HG02943 (cell line): Measurements from ENCODE around the gene ZBTB20.

Experiments
- ATAC-seq: cut with Tn5 transposase; IDR thresholded peaks from one replicate; pipeline ENCODE4 v1.9.1; 2021; ENCODE audit warnings: mild to moderate bottlenecking, low read depth, moderate library complexity; ENCODE audit not compliant: unreplicated experiment

The ZBTB20 gene

DNA sequence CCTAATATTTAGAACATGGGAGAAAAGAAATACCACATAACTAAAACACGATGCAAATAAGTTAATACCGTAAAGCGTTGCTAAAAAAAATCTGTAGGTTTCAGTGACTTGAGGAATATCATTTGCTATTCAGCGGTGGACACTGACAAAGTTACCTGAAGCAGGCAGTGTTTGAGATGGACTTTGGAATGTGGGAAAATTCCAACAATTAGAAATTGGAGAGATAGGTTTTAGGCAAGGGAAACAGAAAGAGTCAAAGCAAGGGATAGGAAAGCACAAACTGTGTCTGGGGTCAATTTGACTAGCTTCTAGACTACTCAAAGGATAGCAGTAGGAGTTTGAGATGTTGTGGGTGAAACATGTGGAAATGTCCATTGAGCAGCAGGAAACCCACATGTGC is 680.3 kb downstream of the ZBTB20 start:
- no peak for ATAC-seq

DNA sequence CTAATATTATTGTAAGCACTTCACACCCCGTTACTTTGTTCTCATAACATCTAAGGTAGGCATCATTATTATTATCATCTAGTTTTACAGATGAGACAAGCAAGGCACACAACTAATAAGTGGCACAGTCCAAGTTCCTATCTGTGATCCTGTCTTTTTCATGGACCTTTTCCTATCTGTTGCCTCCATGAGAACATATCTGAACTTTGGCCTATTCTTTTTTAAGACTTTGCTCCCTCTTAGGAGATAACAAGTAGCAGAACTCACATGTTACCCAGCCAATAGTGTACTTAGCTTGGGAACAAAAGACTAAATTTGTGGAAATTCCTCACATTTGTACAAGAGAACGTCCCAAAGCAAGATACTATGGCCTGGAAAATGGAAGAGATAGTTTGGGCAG is 680.8 kb downstream of the ZBTB20 start:
- ATAC-seq, result no peak

DNA sequence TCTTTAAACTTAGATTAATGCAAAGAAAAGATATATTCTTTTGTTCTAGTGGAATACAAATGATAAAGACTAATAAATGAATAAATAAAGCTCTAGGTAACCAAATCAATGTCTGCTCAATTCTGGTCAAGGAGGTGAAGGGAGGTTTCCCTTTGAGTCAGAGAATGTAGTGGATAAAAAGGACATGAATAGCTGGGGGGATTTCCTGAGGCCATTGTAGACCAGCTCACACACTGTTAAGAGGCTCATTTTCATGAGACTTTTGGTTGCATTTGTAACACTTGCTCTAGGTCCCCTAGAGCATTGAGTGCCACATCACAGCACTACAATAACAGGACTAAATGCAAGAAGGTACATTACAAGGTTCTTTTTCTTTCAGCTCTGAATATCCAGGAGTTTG is 682.5 kb downstream of the ZBTB20 start:
- ATAC-seq, result peak; percentile 78

DNA sequence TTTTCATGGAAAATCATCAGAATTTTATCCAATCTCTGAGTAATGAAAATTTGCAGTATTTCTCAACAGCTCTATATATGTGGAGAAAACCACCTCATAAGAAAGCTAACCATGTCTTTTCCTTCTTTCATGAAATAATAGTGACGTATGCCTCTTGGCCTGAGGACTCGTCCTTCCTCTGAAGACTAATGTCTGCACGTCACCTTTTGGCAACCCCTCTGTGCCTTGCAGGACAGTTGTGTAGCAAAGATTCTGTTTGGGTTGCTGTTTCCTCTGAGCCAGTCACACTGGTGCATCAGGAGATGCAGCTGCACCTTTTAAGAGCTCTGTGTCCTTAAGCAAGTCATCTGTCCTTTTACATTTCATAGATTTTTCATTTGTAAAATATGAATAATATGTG is 684.3 kb downstream of the ZBTB20 start:
- ATAC-seq, result no peak

DNA sequence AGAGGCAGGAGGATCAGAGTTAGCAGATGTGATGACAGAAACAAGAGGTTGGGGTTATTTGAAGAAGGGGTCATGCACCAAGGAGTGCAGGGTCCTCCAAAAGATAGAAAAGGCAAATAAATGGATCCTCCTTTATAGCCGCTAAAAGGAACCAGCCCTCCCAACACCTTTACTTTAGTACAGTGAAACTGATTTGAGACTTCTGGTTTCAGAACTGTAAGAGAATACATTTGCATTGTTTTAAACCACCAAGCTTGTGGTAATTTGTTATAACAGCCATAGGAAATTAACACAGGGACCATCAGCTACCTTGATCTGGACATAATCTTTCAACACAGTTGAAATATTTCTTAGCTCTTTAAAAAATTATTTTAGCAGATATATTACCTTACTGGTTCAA is 686.6 kb downstream of the ZBTB20 start:
- ATAC-seq, result no peak

DNA sequence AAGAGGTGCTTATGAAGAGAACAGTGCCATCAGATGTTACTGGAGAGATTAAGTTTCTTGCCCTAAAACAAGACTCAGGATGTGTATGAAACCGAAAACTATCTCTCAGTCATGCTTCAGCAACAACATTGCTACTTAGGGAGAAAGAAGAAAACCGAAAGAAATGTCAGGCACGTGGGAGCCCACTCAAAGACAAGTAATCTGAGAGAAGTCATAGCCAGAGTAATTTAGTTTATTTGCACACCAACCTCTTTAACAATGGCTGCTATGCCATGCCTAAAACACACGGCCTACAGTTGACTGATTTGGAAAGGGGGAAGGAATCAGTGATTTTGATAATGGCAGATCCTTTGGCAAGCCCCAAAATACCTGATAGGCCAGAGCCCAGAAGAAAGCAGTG is 690.3 kb downstream of the ZBTB20 start:
- peak; percentile 56 for ATAC-seq

DNA sequence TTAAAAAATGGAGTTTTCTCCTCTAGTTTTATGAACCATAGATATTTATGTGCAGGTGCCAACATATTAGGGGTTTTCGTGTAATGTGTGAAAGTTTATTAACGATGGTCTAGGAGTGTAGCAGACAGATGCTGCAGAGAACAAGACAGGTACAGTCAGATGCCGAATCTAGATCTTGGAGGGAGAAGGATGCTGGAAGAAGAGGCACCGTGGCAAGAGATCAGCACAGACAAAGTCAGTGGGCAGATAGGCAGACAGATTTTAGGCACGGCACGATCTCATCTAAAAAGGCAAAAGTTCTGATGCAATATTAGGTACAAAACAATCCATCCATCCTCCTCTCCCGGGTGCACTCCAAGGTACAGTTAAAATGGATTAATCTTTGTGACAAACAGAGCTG is 691.7 kb downstream of the ZBTB20 start:
- no peak for ATAC-seq

DNA sequence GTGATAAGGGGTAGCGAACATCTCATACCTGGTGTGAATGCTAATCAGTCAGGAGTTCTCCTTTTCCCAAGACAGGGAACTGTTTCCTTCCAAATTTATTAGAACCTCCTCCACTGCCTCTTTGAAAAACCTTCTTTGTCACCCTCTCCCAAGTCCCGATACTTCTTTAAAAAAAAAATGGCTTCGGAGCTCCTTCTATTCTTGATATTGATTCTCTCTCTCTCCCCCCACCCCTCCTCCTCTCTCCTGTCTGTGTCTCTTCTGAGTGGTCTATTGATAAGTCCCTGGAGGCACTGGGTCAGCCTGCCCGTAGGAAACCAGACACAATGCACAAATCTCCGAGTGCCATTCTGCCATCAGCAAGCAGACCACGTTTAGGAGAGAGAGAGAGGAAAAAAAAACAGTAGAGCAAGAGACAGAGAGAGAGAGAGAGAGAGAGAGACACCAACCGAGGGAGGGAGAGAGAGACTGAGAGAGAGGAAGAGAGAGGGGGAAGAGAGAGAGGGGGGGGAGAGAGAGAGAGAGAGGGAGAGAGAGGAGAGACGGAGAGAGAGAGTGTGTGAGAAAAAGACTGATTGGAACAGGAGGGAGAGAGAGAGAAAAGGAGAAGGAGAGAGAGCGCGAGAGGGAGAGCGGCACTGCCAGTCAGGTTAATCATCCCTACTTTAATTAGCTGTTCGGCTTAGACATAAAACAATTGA is 692.4 kb downstream of the ZBTB20 start:
- no peak for ATAC-seq

DNA sequence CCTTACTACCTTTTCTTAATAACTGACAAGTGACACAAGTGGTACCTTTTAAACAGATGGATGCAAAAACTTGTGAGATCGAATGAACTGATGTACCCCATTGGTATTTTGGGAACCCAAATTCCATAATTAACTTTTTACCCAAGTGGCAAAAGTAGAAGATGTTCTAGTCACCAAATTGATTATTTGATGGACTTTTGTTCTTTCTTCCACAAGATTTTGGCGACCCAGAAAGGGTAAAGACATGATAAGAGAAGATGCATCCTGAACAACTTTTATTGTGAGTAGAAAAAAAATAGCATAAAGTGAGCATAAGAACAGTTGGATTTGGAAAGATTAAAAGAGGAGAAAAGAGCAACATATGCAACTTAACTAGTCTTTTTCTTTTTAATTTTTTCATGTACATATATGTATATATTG is 693.7 kb downstream of the ZBTB20 start:
- no peak for ATAC-seq

DNA sequence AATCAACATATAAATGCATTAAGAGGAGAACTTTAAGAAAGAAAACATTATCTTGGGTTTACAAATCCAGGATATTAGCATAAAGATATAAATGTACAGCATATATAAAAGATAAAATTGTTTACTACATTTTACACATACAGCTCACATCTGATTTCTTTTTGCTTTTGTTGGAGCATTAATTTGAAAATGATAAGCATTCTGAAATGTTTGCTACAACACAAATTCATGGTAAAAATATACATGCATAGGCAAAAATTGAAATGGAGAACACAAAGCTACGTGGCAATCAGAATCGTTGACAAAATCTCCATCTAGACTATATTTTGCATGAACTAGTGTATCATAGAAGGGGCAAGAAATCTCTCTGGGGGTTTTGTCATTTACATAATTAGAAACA is 694.2 kb downstream of the ZBTB20 start:
- no peak for ATAC-seq

DNA sequence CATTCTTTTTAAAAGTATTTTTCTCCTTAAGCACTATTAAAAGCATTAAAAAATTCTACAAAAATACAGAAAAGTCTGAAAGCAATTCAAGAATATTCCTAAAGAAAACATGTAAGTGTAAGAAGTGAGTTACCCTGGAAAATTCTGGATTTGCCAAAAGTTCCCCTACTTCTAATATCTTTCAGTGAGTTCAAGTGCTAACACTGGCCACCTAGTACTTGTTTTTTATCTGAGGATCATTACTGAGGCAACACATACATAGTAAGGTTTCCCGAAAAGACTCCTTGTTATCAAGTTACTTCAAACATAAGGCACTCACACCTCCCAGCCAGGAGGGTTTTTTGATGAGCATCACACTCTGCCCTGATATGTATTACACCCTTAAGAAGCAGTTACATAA is 694.8 kb downstream of the ZBTB20 start:
- ATAC-seq, result no peak

DNA sequence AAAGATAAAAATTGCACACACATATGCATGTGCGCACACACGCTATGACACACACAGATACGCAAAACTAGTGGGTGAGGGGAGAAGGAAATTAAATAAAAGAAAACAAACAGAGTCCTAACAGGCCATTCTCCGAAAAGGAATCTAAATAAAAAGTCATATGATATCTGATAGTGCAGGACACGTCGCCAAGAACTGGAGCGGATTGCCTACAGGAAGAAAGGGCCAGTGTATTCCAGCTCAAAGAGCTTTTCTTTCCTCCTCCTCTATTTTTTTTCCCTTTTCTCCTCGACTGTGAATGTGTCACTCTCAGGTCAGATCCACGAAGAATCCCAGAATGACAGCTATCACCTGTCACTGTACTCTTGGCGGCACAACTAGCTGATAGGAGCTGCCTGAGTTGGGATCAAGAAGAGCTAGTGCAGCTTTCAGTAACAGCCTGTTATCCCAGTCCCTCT is 695.5 kb downstream of the ZBTB20 start:
- ATAC-seq, result no peak

DNA sequence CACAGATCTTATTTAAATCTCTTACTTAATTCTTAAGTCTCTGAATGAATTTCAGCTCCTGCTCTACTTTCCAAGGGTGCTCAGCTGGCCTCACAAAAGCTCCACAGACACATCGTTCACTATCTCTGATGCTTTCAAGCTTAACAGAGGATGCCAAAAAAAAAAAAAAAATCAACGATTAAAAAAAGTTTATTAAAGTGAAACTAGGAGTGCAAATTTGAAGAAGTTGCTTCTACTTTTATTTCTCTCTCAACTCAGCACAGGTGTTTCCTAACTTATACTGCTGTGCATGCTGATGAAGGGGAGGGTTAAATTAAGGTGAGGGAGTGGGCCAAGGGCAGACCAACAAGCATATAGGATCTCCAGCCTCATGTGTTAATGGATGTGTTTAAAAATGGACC is 696.0 kb downstream of the ZBTB20 start:
- no peak for ATAC-seq

DNA sequence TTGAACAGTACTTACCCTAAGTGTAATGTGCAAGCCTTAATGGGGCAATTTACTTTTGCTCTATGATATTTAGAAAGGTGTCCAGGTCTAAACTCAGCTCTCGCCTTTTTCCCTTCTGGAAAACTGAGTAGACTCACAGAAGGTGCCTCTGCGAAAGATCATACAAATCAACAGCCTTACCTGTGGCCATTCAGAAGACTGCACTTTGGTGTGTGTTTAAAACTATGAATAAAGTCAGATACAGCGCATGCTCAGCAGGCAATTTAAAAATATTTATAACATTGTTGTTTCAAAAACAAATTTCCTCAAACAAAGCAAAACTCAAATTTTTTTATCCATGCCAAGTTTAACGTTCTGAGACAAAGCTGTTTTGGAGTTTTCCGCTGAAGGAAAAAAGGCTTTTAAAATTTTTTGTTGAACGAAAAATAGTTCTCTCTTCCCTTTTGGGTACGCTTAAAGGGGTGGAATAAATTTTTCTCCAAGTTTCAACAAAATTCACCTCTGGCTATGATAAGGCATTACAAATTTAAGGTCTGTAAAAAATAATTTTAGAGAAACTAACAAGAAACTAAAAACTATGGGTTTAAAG is 697.0 kb downstream of the ZBTB20 start:
- ATAC-seq, result no peak

DNA sequence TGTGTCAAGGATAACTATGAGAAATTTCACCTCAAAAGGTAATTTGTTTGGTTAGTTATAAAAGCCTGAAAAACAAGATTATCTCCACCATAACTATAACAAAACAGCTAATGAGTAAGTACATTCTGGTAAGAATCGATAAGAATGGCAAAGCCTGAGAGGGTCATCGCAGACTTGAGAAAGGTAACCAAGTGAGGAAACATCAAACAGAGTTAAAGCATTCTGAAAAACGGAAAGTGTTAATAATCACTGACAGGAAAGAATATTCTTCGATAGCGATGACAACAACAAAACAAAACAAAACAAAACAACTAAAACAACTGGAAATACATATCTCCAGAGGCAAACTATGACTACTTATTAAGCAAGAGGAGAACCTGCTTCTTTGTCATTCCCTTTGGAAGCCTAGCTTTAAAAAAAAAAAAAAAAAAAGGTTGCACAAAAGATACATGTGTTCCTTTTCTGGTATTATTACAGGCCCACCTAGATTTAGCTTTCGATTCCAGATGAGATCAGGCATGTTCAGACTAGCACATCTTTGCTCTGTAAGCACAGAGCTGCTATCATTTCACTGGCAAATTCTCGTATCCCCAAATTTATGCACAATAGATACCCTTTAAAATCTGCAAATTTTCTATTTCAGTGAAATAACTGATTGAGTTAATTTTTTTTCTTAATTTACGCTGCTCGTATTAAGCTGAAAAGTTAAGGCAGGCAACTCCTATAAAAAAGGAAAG is 697.6 kb downstream of the ZBTB20 start:
- ATAC-seq, result peak; percentile 35

DNA sequence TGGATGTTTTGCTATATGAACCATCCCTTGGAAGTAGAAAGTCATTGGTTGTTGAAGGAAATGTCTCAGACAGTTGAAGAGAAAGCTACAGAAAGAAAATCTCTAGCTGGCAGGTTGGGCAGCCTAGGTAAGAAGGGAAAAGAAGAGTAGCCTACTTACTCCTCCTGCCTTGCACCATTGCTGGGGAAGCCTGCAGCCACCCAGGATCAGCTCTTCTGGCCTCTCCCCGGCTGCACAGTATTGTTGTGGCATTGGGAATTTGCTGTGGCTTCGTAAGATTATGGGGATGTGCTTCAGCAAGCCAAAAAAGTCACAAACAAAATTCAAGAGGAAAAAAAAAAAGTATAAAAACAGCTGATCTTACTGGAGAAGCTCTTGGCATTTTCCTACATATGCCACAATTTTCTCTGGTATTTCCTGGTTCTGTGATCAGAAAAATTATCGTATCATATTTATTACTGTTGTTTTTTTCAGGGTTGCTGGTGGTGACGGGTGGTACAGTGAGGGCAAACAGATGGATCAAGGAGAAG is 699.1 kb downstream of the ZBTB20 start:
- no peak for ATAC-seq

DNA sequence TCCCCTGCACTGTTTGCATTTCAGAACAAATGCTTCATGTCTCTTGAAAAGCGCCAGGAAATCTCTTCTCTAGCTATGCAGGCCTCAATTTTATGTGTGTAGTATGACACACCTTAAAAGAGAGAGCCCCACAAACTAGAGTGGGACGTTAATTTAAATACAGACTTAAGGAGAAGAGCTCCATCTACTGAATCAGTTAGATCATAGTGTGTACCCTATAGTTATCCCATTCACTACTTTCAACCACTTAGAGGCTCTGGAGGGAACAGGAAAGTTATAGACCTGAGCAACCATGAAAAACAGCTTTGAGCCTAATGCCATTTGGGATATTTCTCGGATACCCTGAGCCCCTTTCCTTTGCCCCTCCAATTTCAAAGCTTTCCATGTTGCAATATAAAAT is 699.5 kb downstream of the ZBTB20 start:
- ATAC-seq, result no peak

DNA sequence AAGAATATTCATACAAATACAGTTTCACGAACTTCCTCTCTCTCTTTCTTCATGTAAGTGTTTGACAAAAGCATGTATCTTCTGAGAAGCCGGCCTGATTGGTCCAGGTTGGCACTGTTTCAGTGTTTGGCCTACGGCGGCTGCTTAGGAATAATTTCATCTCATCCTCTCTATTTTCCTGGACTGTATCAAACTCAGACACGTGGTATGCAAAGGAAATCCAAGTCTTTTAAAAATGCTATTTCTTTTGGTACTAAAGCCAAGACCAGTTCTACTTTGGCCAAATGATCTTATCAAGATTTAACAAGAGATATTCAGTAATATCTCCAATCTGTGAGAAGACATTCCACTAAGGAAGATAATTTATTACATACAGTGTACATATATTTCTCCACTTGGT is 700.5 kb downstream of the ZBTB20 start:
- no peak for ATAC-seq

DNA sequence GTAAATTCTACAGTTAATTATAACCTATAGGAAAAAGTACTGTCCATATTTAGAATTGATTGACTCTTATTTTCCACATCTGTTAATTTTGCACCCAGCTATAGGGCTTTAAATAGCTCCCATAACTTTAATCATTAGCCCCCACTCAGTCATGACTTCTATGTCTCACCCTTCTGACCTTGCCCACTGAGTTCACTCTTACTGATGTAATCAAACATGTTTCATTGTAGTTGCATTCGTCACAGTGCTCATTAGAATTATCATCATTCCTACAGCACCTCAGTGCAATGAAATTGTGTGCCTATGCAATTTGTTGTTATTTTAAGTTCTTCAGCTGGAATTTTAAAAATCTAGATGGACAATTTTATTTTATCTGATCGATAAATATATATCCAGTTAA is 701.9 kb downstream of the ZBTB20 start:
- no peak for ATAC-seq

DNA sequence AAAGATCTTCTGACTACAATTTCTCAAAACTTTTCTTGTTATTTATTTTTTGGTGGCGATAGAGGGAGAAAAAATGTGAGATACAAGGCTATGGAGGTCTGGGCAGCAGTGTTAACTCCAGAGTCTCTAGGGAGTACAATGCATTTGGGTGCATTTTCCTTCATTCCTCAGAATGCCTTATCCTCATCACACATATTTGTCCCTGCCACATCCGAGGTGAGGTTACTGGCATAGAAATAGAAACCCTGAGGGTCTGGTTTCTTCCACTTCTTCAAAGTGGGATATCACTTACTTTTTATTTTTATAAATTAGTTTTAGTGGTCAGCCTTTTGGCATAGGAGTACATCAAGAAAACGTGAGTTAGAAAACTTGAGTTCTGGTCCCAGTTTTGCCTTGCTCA is 702.9 kb downstream of the ZBTB20 start:
- ATAC-seq, result no peak

DNA sequence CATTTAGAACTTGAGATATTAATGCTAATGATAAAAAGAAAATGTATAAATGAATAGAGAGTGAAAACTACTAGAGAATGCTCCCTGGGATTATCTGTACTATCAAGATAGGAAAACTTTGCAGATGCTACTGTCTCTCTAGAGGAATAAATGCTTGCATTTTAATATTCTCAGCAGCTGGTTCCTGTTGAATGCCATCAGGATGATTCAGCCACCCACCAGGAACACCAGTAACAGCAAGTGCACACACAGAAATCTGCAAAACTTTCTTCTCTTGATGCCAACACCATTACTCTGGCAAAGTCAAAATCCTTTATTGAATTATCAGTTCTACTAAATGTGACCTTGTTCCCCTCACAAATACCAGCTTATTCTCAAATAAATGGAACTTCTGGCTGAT is 704.8 kb downstream of the ZBTB20 start:
- ATAC-seq, result no peak

DNA sequence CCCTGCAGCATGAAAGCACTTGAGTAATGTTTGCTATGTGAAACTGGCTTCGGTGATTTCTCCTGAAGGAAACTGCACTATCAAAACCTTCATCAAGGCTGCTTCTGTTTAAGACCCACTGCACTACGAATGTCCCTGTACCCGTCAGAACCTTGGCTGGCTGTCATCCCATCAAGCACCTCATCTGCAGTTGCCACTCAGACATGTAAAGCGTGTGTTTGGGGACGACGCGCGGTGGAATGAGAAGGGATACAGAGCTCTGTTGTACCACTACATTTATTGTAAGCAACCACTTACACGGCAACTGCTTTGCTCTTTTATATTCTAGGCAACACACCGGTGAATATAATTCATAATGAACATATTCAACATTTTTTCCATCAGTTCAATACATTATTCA is 705.7 kb downstream of the ZBTB20 start:
- no peak for ATAC-seq
